SK-N-SH treated with all-trans-retinoic acid at 6 μM for 48 hours (cell line): ENCODE results near the gene CHURC1.
A peak's percentile ranks its signal among the peaks of the same experiment; 100 is the strongest.

Experiments used
- ATAC-seq: fragments of 200-7000 bp; cut with Tn5 transposase; 3 replicates; pipeline ENCODE4 v1.9.1; 2020; ENCODE audit warnings: mild to moderate bottlenecking, moderate library complexity
- ARNTL ChIP-seq: fragments of 450-650 bp; formaldehyde crosslinking; IDR thresholded peaks from 2 replicates; pipeline ENCODE4 v1.5.0; 2020; ENCODE audit warnings: low read depth, mild to moderate bottlenecking, moderate library complexity, borderline replicate concordance
- BACH2 ChIP-seq: fragments of 250-450 bp; sonication (Bioruptor Pico); IDR thresholded peaks from 2 replicates; pipeline ENCODE4 v1.9.0; 2021; ENCODE audit warnings: mild to moderate bottlenecking, borderline replicate concordance
- ESRRG ChIP-seq: fragments of 250-450 bp; sonication (Bioruptor Pico); IDR thresholded peaks from 2 replicates; pipeline ENCODE4 v1.6.1; 2021; ENCODE audit warnings: mild to moderate bottlenecking
- GLIS3 ChIP-seq: fragments of 250-450 bp; sonication (Bioruptor Pico); IDR thresholded peaks from 2 replicates; pipeline ENCODE4 v1.5.0; 2020; ENCODE audit warnings: mild to moderate bottlenecking, moderate library complexity
- ISL1 ChIP-seq: fragments of 250-450 bp; sonication (Bioruptor Pico); IDR thresholded peaks from 2 replicates; pipeline ENCODE4 v2.1.2; 2022; ENCODE audit warnings: mild to moderate bottlenecking, moderate library complexity
- OSR1 ChIP-seq: fragments of 250-450 bp; sonication (Bioruptor Pico); IDR thresholded peaks from 2 replicates; pipeline ENCODE4 v1.8.0; 2022; ENCODE audit warnings: moderate library complexity, mild to moderate bottlenecking, inconsistent platforms
- PPARA ChIP-seq: fragments of 250-450 bp; sonication (Bioruptor Pico); IDR thresholded peaks from 2 replicates; pipeline ENCODE4 v1.5.0; 2020; ENCODE audit warnings: mild to moderate bottlenecking, borderline replicate concordance
- RARB ChIP-seq: fragments of 250-450 bp; sonication (Bioruptor Pico); IDR thresholded peaks from 2 replicates; pipeline ENCODE4 v1.8.0; 2021; ENCODE audit warnings: mild to moderate bottlenecking, moderate library complexity
- SNAI2 ChIP-seq: fragments of 250-450 bp; sonication (Bioruptor Pico); IDR thresholded peaks from 2 replicates; pipeline ENCODE4 v1.5.0; 2020; ENCODE audit warnings: mild to moderate bottlenecking, moderate library complexity
- TCF4 ChIP-seq: fragments of 250-450 bp; sonication (Bioruptor Pico); IDR thresholded peaks from 2 replicates; pipeline ENCODE4 v1.8.0; 2021; ENCODE audit warnings: mild to moderate bottlenecking, moderate library complexity, borderline replicate concordance
- TOX ChIP-seq: fragments of 250-450 bp; sonication (Bioruptor Pico); IDR thresholded peaks from 2 replicates; pipeline ENCODE4 v1.8.0; 2021; ENCODE audit warnings: mild to moderate bottlenecking, moderate library complexity, borderline replicate concordance
- ZC3H10 ChIP-seq: fragments of 250-450 bp; sonication (Bioruptor Pico); IDR thresholded peaks from 2 replicates; pipeline ENCODE4 v1.5.1; 2021; ENCODE audit warnings: mild to moderate bottlenecking, moderate library complexity
- ZFP3 ChIP-seq: fragments of 250-450 bp; sonication (Bioruptor Pico); IDR thresholded peaks from 2 replicates; pipeline ENCODE4 v1.5.0; 2020; ENCODE audit warnings: mild to moderate bottlenecking, moderate library complexity
- ZFP30 ChIP-seq: fragments of 450-650 bp; formaldehyde crosslinking; IDR thresholded peaks from 2 replicates; pipeline ENCODE4 v1.5.0; 2022; ENCODE audit warnings: mild to moderate bottlenecking, moderate library complexity
- ZNF565 ChIP-seq: fragments of 450-650 bp; formaldehyde crosslinking; conservative IDR thresholded peaks from 2 replicates; pipeline ENCODE4 v1.5.0; 2020; ENCODE audit warnings: low read depth, mild to moderate bottlenecking, moderate library complexity
- ZNF70 ChIP-seq: fragments of 450-650 bp; formaldehyde crosslinking; IDR thresholded peaks from 2 replicates; pipeline ENCODE4 v1.5.0; 2020; ENCODE audit warnings: mild to moderate bottlenecking, moderate library complexity
- ZNF8 ChIP-seq: fragments of 450-650 bp; formaldehyde crosslinking; IDR thresholded peaks from 2 replicates; pipeline ENCODE4 v1.5.0; 2020; ENCODE audit warnings: mild to moderate bottlenecking, moderate library complexity
- TF ChIP-seq, protein P1 (sequence below): fragments of 250-450 bp; sonication (Bioruptor Pico); IDR thresholded peaks from 2 replicates; pipeline ENCODE4 v1.5.1; 2021; ENCODE audit warnings: mild to moderate bottlenecking, moderate library complexity
- TF ChIP-seq, protein P2 (sequence below): fragments of 250-450 bp; sonication (Bioruptor Pico); IDR thresholded peaks from 2 replicates; pipeline ENCODE4 v1.8.0; 2021; ENCODE audit warnings: low read depth, mild to moderate bottlenecking, moderate library complexity, borderline replicate concordance
- TF ChIP-seq, protein P3 (sequence below): fragments of 250-450 bp; sonication (Bioruptor Pico); IDR thresholded peaks from 2 replicates; pipeline ENCODE4 v1.5.0; 2020; ENCODE audit warnings: mild to moderate bottlenecking, moderate library complexity
- TF ChIP-seq, protein P4 (sequence below): fragments of 250-450 bp; sonication (Bioruptor Pico); IDR thresholded peaks from 2 replicates; pipeline ENCODE4 v1.8.0; 2020; ENCODE audit warnings: mild to moderate bottlenecking, moderate library complexity, borderline replicate concordance

Gene CHURC1

DNA sequence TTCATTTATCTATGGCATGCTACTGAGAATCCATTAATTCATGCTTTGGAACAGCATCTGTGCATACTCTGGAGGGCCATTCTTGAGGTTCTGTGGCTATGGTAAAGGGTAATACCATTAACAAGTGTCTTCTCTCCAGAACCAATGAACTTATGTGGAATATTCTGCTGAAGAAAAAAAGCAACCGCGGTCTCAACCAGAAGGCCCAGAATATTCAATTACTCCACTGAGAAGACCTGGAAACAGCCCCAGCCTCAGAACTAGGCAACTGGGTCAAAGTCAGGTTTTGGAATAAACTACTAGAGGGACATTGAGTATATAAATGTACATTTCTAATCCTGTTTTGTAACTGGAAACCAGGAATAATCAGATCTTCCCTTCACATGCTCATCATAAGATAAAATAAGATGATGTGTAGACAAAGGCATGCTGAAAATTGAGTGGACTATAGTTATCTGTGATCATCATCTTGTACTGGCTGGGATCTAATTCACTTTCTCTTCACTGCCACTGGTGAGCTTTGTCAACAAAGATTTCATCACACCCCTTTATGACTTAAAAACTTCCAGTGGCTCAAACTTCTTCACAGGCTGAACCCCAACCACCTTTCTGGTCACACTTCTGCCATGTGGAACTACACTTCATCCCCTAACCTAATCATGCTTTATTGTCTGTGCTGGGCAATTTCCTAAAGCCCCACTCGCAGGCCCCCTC lies 40.6 kb upstream of the CHURC1 start:
- peak; percentile 50; the same call in 2 of the 3 replicates for ATAC-seq
- TF ChIP-seq TOX (no peak), ISL1 (0 out of 2 replicates have a peak, but pooled peaks have one; percentile 17), OSR1 (CRISPR knock-in tag) (no peak)
- TF ChIP-seq, protein P1, sequence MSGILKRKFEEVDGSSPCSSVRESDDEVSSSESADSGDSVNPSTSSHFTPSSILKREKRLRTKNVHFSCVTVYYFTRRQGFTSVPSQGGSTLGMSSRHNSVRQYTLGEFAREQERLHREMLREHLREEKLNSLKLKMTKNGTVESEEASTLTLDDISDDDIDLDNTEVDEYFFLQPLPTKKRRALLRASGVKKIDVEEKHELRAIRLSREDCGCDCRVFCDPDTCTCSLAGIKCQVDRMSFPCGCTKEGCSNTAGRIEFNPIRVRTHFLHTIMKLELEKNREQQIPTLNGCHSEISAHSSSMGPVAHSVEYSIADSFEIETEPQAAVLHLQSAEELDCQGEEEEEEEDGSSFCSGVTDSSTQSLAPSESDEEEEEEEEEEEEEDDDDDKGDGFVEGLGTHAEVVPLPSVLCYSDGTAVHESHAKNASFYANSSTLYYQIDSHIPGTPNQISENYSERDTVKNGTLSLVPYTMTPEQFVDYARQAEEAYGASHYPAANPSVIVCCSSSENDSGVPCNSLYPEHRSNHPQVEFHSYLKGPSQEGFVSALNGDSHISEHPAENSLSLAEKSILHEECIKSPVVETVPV (CRISPR knock-in tag) = no peak

DNA sequence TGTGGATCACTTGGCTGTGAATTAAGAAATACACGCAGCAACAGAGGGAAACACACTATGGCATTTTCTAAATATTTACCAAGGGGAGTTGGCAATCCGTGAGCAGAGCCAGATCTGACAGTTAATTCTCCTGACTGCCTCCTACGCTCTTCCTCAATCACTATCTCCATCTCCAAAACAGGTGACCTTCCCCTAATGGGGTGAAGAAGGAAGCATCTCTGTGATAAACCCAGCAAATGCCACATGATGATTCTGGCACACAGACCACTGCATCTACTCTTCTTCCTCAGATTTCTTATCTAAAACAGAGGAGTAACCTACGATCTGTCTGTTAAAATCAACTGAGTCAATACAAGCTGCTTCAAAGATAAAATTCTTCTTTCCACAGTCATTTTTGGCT lies 38.9 kb upstream of the CHURC1 start:
- TF ChIP-seq OSR1 (CRISPR knock-in tag) (no peak), TCF4 (no peak), RARB (CRISPR knock-in tag) (no peak), ZNF70 (CRISPR knock-in tag) (no peak), ZNF8 (CRISPR knock-in tag) (no peak), ZNF565 (CRISPR knock-in tag) (no peak), TOX (no peak), ISL1 (no peak), ESRRG (no peak)
- TF ChIP-seq, protein P2, sequence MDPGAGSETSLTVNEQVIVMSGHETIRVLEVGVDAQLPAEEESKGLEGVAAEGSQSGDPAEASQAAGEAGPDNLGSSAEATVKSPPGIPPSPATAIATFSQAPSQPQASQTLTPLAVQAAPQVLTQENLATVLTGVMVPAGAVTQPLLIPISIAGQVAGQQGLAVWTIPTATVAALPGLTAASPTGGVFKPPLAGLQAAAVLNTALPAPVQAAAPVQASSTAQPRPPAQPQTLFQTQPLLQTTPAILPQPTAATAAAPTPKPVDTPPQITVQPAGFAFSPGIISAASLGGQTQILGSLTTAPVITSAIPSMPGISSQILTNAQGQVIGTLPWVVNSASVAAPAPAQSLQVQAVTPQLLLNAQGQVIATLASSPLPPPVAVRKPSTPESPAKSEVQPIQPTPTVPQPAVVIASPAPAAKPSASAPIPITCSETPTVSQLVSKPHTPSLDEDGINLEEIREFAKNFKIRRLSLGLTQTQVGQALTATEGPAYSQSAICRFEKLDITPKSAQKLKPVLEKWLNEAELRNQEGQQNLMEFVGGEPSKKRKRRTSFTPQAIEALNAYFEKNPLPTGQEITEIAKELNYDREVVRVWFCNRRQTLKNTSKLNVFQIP (CRISPR knock-in tag) = no peak
- ATAC-seq = no peak

DNA sequence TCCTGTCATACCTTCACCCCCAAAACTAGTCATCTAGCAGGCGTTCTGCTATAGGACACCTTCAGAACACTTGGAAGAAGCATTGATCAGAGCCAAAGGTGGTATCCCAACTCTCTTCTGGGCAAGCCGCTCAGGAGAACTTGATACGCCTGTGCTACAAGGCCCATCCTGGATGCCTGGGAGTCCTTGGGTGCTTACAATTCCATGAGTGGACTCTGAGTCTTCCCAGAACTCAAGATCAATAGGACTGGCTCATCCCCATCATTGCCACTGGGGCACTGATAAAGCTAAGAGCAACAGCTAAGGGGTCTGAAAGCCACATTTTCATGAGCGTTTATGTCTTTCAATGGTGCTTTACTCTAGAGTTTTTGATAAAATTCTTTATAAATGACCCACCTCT lies 36.4 kb upstream of the CHURC1 start:
- no peak for ATAC-seq
- TF ChIP-seq ESRRG (no peak), PPARA (no peak), ZNF8 (CRISPR knock-in tag) (no peak), ZFP30 (CRISPR knock-in tag) (no peak), ARNTL (no peak), TCF4 (no peak), ISL1 (no peak), SNAI2 (CRISPR knock-in tag) (no peak), ZC3H10 (CRISPR knock-in tag) (no peak), BACH2 (no peak), GLIS3 (CRISPR knock-in tag) (no peak), OSR1 (CRISPR knock-in tag) (no peak), ZFP3 (CRISPR knock-in tag) (no peak), ZNF565 (CRISPR knock-in tag) (no peak), TOX (no peak)
- TF ChIP-seq, protein P2 (CRISPR knock-in tag) = no peak
- TF ChIP-seq, protein P3, sequence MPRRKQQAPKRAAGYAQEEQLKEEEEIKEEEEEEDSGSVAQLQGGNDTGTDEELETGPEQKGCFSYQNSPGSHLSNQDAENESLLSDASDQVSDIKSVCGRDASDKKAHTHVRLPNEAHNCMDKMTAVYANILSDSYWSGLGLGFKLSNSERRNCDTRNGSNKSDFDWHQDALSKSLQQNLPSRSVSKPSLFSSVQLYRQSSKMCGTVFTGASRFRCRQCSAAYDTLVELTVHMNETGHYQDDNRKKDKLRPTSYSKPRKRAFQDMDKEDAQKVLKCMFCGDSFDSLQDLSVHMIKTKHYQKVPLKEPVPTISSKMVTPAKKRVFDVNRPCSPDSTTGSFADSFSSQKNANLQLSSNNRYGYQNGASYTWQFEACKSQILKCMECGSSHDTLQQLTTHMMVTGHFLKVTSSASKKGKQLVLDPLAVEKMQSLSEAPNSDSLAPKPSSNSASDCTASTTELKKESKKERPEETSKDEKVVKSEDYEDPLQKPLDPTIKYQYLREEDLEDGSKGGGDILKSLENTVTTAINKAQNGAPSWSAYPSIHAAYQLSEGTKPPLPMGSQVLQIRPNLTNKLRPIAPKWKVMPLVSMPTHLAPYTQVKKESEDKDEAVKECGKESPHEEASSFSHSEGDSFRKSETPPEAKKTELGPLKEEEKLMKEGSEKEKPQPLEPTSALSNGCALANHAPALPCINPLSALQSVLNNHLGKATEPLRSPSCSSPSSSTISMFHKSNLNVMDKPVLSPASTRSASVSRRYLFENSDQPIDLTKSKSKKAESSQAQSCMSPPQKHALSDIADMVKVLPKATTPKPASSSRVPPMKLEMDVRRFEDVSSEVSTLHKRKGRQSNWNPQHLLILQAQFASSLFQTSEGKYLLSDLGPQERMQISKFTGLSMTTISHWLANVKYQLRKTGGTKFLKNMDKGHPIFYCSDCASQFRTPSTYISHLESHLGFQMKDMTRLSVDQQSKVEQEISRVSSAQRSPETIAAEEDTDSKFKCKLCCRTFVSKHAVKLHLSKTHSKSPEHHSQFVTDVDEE = no peak
- TF ChIP-seq, protein P1 (CRISPR knock-in tag) = no peak
- TF ChIP-seq, protein P4, sequence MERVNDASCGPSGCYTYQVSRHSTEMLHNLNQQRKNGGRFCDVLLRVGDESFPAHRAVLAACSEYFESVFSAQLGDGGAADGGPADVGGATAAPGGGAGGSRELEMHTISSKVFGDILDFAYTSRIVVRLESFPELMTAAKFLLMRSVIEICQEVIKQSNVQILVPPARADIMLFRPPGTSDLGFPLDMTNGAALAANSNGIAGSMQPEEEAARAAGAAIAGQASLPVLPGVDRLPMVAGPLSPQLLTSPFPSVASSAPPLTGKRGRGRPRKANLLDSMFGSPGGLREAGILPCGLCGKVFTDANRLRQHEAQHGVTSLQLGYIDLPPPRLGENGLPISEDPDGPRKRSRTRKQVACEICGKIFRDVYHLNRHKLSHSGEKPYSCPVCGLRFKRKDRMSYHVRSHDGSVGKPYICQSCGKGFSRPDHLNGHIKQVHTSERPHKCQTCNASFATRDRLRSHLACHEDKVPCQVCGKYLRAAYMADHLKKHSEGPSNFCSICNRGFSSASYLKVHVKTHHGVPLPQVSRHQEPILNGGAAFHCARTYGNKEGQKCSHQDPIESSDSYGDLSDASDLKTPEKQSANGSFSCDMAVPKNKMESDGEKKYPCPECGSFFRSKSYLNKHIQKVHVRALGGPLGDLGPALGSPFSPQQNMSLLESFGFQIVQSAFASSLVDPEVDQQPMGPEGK (CRISPR knock-in tag) = no peak
